Naive thymus-derived CD8-positive, alpha-beta T cell (primary cell): Measurements from ENCODE around the gene TRIM50. TPM values are rescaled to one million over a fixed set of nuclear protein-coding genes. Genes with fewer than 3 reads are reported as not detected.
"Not testable (repeated sequence)": the region's sequence is repeated elsewhere in the genome, so short reads cannot be mapped to it uniquely, and the experiment has no call there.

Experiments used
- ATAC-seq, 2 donors: fragments of 150-1000 bp; cut with Tn5 transposase in 1 of 2; sonication (Bioruptor Pico), chemical (Tn5 transposase) in 1 of 2; 1 replicate in 1 of 2; 2 replicates in 1 of 2; pipeline ENCODE4 v1.10.0; 2021; ENCODE audit warnings: mild to moderate bottlenecking in 2 of 2, moderate library complexity in 2 of 2
- POLR2A ChIA-PET: fragments of 350-600 bp; sonication (Branson Sonifier 250); formaldehyde crosslinking; loops from one replicate; lab custom pipeline; 2021; ENCODE audit warnings: antibody characterized with exemption; lab: Charles Lee
- DNase-seq, 10 donors: peaks; one replicate each; pipeline versions ENCODE4 v3.0.0 to v3.0.0-alpha.2; 2020 to 2022
- H3K27ac Mint-ChIP-seq, 10 donors: one replicate each; pipeline ENCODE4 v1.8.0; 2020 to 2022; ENCODE audit warnings: mild to moderate bottlenecking in 10 of 10, mixed read lengths in 10 of 10, moderate library complexity in 4 of 10, inconsistent platforms in 1 of 10
- H3K27me3 Mint-ChIP-seq, 5 donors: one replicate each; pipeline ENCODE4 v1.8.0; 2021 to 2022; ENCODE audit warnings: mixed read lengths in 5 of 5
- H3K36me3 Mint-ChIP-seq, 3 donors: one replicate each; pipeline ENCODE4 v1.8.0; 2020 to 2022; ENCODE audit warnings: mixed read lengths in 3 of 3, mild to moderate bottlenecking in 2 of 3, inconsistent platforms in 1 of 3
- H3K4me1 Mint-ChIP-seq, 4 donors: one replicate each; pipeline ENCODE4 v1.8.0; 2021 to 2022; ENCODE audit warnings: mixed read lengths in 4 of 4
- H3K4me3 Mint-ChIP-seq, 10 donors: one replicate each; pipeline ENCODE4 v1.8.0; 2020 to 2022; ENCODE audit warnings: mild to moderate bottlenecking in 10 of 10, mixed read lengths in 10 of 10, moderate library complexity in 6 of 10, inconsistent platforms in 1 of 10
- H3K9me3 Mint-ChIP-seq, 9 donors: one replicate each; pipeline ENCODE4 v1.8.0; 2020 to 2022; ENCODE audit warnings: mixed read lengths in 9 of 9, mild to moderate bottlenecking in 3 of 9, inconsistent platforms in 1 of 9, moderate library complexity in 1 of 9
- polyA plus RNA-seq, 3 donors: library from polyadenylated mRNA; unstranded; fragments of 300-500 nt; fragmentation: Illumina TruSeq; gene quantifications; one replicate each; pipeline ENCODE4 v1.2.3, GENCODE V29; 2021
- total RNA-seq, 8 experiments: library from RNA in 2 of 8; stranded (reverse) in 2 of 8; gene quantifications; one replicate each; pipeline ENCODE4 v1.2.3 and lab custom pipeline; 2021 to 2026

TRIM50 gene
- total RNA-seq (under 1 TPM in 1 of 2 experiments, not detected in 1; 0.25 TPM), polyA plus RNA-seq (not detected), total RNA-seq (lab: John Stamatoyannopoulos, UW) (0 to 0.35 (median 0.03) reads per million in 6 experiments)

DNA sequence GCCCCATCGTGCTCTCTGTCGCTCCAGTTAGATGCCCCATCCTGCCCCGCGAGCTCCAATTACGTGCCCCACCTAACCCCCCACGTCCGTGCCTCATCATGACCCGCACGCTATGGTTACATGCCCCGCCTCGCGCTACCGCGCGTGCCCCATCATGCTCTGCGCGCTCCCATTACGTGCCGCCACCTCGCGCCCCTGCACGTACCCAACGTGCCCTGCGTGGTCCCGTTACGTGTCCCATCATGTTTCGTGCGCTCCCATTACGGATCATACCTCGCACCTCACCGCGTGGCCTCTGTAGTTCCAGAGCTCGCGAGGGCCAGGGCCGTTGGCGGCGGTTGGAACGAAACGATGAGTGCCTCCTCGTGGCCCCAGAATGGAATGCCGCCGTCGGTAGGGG, at the start of gene TRIM50, which contains the start of gene FKBP6:
Gene TRIM50 (minus strand): TSS at position 161 of the 400 bp plus-strand sequence. CDS start 3,295 bp downstream, outside the sequence.
Gene FKBP6 (plus strand): TSS at position 240 of the 400 bp plus-strand sequence. CDS start 268 bp downstream, outside the sequence.
- H3K4me3 Mint-ChIP-seq, ATAC-seq, H3K9me3 Mint-ChIP-seq, H3K27me3 Mint-ChIP-seq, DNase-seq, POLR2A ChIA-PET, H3K36me3 Mint-ChIP-seq: not testable (repeated sequence)
- H3K27ac Mint-ChIP-seq = peak within 1 kb of the TSS in 1 of 10 donors; percentile 33
- H3K4me1 Mint-ChIP-seq = peaks cover 4 to 15% (median 14%) of the 10 kb centered on the region in 4 donors

DNA sequence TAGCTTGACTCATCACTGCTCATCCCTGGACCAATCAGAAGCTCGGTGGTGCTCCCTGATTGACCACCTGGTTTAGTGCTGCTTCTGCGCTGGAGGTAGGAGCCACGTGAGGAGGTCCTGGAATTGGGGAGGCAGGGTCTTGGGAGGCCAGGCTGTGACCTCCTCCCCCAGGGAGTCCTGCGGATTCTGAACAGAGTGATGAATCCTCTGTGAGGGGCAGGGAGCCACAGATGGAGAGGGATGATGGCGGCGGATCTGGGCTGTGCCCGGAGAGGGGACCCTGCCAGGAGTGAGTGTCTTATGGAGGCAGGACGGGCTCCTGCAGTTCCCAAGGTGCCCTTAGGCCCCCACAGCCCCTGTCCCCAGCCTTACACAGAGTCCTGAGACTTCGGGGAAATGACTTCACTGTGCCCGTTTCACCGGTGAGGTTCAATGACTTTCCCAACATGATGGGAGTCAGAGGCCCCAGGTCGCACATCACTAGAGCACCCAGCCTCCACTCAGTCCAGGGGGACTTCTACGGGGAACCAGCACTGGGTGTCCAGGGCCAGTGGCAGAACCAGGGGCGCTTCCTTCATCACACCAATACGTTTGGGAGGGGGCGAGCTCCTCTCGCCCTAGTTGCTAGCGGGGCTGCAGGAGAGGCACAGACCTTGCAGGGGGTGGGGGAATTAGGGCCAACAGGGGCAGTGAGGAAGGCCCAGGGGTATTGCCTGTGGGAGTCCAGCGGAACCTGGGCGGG, 49.0 kb upstream of the TRIM50 start:
- Mint-ChIP-seq H3K4me1 (peaks cover 0 to 7% (median under 1%) of the 10 kb centered on the region in 4 donors), H3K9me3 (peaks cover 0 to 9% (median 0%) of the 10 kb centered on the region in 9 donors), H3K27me3 (peaks cover 8 to 36% (median 24%) of the 10 kb centered on the region in 5 donors), H3K4me3 (peak overlapping the region in 5 of 10 donors; percentile 23 to 53 (median 51)), H3K36me3 (no peaks in the 10 kb centered on the region), H3K27ac (peak overlapping the region in 1 of 10 donors; percentile 49)
- no peak for ATAC-seq
- DNase-seq = no peak
- POLR2A ChIA-PET = no interaction called here

DNA sequence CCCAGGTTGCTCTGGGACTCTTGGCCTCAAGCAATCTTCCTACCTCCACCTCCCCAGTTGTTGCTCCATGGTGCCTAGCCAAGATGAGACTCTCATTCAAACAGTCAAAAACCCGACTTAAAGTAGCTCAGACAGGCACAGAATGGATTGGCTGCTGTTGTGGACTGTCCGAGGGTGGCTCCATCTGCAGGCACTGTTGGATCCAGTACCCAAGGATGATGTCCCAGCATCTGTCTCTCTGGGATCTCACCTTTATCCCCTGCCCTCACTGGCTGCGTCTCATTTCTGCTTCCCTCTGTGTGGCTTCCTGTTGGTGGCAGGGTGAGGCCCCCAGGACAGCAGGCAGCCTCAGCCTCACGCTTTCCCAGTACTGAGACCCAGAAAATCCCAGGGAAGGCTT, 48.4 kb upstream of the TRIM50 start:
- H3K27ac Mint-ChIP-seq, POLR2A ChIA-PET, H3K36me3 Mint-ChIP-seq, DNase-seq, H3K4me1 Mint-ChIP-seq, H3K9me3 Mint-ChIP-seq, ATAC-seq: not testable (repeated sequence)
- peaks cover 8 to 33% (median 23%) of the 10 kb centered on the region in 5 donors for H3K27me3 Mint-ChIP-seq
- H3K4me3 Mint-ChIP-seq = peak overlapping the region in 1 of 10 donors; percentile 53

DNA sequence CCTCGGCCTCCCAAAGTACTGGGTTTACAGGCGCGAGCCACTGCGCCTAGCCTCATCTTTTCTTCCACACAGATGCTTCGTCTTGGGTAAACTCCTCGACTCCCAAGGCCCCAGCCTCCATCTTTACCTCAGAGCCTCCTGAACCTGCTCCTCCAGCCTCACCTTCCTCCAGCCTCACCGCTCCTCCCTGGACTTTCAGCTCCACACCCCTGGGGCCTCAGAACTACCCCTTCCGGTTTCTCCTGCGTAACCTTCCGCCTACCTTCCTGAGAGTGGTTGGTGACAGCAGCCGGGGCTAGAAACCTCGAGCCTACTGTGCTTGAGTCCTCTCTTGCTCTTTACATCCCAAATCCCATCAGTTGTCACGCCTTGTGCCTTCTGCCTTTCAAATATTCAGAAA, 45.9 kb upstream of the TRIM50 start:
- POLR2A ChIA-PET = no interaction called here
- no peak overlapping the region for H3K4me3 Mint-ChIP-seq
- no peak for ATAC-seq
- no peak for DNase-seq
- no peaks in the 10 kb centered on the region for H3K36me3 Mint-ChIP-seq
- peaks cover 0 to 1% (median 0%) of the 10 kb centered on the region in 9 donors for H3K9me3 Mint-ChIP-seq
- H3K27me3 Mint-ChIP-seq = peaks cover 7 to 30% (median 22%) of the 10 kb centered on the region in 5 donors
- peaks cover 0 to 14% (median under 1%) of the 10 kb centered on the region in 4 donors for H3K4me1 Mint-ChIP-seq
- H3K27ac Mint-ChIP-seq = peak overlapping the region in 2 of 10 donors; percentile 35 to 70

DNA sequence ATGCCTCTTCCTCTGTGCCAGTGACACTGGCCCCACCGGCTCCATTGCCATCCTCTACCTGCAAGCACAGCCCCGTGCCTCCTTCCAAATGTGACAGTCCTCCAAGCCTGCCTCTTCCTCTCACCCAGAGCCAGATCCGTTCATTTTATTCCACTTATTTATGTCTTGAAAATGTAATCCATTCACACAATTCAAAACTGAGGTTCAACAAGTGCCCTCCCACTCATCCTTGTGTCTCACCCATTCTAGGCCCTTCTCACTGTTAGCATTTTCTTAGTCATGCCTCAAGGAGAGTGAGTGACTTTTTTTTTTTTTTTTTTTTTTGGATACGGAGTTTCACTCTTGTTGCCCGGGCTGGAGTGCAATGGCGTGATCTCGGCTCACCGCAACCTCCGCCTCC, 41.7 kb upstream of the TRIM50 start:
- H3K27ac Mint-ChIP-seq = peak overlapping the region in 1 of 10 donors; percentile 22
- peak overlapping the region in 1 of 10 donors; percentile 33 for H3K4me3 Mint-ChIP-seq
- no peaks in the 10 kb centered on the region for H3K9me3 Mint-ChIP-seq
- POLR2A ChIA-PET = no interaction called here
- peaks cover 0 to 4% (median 0%) of the 10 kb centered on the region in 5 donors for H3K27me3 Mint-ChIP-seq
- H3K4me1 Mint-ChIP-seq = peaks cover 3 to 8% (median 7%) of the 10 kb centered on the region in 4 donors
- no peak for DNase-seq
- no peaks in the 10 kb centered on the region for H3K36me3 Mint-ChIP-seq
- ATAC-seq = no peak

DNA sequence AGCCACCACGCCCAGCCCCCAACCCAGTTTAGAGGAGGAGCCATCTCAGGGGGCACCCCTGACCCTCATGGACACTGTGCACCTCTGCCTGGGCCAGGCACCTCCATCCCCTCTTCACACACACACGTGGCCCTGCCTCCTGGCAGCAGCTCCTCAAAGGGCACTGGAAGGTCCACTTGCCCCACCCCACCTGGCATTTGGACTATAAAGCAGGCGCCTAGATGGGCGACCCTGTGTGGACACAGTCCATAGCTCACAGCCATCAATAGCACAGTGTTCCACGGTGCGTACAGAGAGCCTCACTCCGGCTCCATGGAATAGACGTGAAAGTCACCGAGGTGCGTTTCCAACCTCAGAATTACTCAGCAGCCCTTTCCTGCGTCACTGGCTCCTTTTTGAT, 41.1 kb upstream of the TRIM50 start:
- Mint-ChIP-seq H3K36me3 (no peaks in the 10 kb centered on the region), H3K27ac (peak overlapping the region in 1 of 10 donors; percentile 38), H3K4me3 (no peak overlapping the region), H3K27me3 (peaks cover 0 to 2% (median 0%) of the 10 kb centered on the region in 5 donors), H3K4me1 (peaks cover 3 to 8% (median 7%) of the 10 kb centered on the region in 4 donors), H3K9me3 (no peaks in the 10 kb centered on the region)
- no peak for ATAC-seq
- DNase-seq = no peak
- POLR2A ChIA-PET = no interaction called here

DNA sequence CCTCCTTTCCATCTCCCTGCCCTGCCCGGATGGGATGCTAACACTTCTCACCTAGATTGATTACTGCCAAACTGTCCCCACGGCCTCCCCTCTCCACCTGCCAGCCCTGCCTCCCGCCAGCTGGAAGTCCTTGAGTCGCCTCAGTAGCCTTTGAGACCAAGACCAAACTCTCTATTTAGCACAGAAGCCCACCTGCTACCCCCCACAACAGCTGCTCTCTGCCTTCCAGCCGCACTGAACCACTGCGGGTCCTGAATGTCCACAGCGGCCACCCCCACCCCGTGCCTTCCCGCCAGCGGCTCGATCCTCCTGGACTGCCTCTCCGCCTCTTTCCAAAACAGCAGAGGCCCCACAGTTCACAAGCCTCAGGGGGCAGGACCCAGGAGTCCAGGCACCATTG, 39.1 kb upstream of the TRIM50 start:
- Mint-ChIP-seq H3K4me1 (peaks cover 3 to 8% (median 7%) of the 10 kb centered on the region in 4 donors), H3K27ac (peak overlapping the region in 3 of 10 donors; percentile 43 to 75 (median 66)), H3K27me3 (peaks cover 0 to 2% (median 0%) of the 10 kb centered on the region in 5 donors), H3K36me3 (no peaks in the 10 kb centered on the region), H3K9me3 (no peaks in the 10 kb centered on the region), H3K4me3 (peak overlapping the region in 1 of 10 donors; percentile 60)
- DNase-seq (no peak), ATAC-seq (no peak)
- POLR2A ChIA-PET = interaction anchor here (0.7 kb wide), 1 partner anchor 61 kb away, joined by 3 read pairs; no protein-coding TSS in a partner anchor

DNA sequence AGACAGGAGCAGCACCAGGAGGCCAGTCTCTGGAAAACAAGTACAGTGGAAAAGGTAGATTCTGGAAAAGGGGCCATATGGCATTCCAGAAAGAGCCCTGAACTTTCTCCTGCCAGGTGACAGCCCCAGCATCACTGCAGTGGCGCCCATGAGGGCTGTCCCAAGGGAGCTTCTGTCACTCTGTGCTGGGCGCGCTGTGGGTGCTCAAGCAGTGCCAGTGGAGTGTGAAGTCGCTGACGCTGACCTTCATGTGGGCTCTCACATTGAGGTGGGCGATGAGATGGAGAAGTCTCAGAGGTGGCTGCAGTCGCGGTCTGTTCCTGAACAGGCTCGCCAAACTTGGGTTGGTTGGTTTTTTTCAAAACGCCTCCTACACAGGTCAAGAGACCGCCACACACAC, 38.2 kb upstream of the TRIM50 start:
- Mint-ChIP-seq H3K4me3 (no peak overlapping the region), H3K4me1 (peaks cover 3 to 8% (median 7%) of the 10 kb centered on the region in 4 donors), H3K36me3 (no peaks in the 10 kb centered on the region), H3K27me3 (peaks cover 0 to 2% (median 0%) of the 10 kb centered on the region in 5 donors), H3K27ac (no peak overlapping the region), H3K9me3 (no peaks in the 10 kb centered on the region)
- ATAC-seq = no peak
- POLR2A ChIA-PET = interaction anchor here (0.7 kb wide), 1 partner anchor 60 kb away, joined by 3 read pairs; no protein-coding TSS in a partner anchor
- no peak for DNase-seq

DNA sequence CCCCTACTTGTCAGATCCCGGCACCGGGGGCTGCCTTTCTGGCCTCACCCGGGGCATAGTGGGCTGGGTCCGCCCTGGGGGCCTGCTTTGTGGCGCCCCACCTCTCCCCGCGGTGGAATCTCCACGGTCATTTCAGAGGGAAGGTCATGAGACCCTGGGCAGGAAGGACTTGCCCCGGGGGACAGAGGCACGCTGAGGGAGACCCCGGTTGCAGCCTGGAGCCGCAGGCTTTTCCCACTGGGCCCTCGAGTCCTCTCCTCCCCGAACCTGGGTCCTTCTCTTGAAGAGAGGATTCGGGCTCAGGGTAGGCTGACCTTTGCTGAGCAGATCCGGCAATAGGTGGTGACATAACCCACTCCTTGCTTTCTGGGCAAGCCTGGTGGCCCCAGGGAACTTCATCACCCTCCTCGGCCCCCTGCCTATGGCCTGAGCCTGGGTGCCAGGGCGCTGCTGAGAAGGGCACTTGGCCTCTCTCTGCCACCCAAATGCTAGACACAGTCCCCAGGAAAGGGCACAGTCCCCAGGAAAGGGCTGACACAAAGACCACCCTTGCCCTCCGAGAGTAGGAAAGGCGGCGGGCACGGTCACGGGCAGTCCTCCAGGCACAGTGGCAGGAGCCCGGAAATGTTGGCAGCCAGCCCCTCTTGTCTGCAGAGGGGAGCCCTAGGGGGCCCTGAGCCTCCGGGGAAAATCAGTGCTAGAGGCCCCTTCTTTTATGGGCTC, 36.3 kb upstream of the TRIM50 start:
- H3K36me3 Mint-ChIP-seq = no peaks in the 10 kb centered on the region
- peaks cover 0 to 9% (median 6%) of the 10 kb centered on the region in 4 donors for H3K4me1 Mint-ChIP-seq
- no peak for ATAC-seq
- H3K9me3 Mint-ChIP-seq = no peaks in the 10 kb centered on the region
- peaks cover 3 to 8% (median 4%) of the 10 kb centered on the region in 5 donors for H3K27me3 Mint-ChIP-seq
- POLR2A ChIA-PET = no interaction called here
- no peak for DNase-seq
- no peak overlapping the region for H3K4me3 Mint-ChIP-seq
- no peak overlapping the region for H3K27ac Mint-ChIP-seq

DNA sequence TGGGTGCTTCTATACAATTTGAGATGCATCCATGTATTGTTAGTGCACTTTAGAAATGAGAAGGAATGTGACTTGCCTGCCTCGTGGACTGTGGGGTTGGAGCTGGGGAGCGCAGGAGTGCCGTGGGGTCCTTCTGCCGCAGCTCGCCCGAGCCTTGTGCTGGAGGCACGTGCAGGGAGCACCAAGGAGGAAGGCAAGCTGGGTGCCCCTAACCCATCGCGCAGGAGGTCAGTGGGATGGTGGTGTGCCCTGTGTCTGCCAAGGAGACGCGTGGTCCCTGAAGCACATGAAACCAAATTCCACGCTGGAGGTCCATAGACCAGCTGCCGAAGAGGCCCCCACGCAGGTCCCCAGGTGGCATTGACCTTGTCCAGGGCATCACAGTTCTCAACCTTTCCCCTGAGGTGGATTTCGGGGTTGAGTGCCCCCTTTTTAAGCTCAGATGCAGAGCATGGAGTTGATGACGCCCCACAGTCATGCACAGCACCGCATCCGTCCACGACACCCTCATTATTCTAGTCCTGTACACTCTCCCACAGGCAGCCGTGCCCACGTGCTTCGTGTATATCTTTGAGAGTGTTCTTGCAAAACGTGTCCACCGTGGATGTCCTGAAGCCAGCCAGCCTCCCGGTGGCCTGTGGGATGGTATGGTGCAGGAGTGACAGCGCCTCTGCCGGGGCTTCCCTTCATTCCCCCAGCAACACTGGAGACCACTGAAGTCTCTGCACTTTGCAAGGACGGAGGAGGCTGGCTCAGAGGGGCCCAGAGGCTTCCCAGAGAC, 35.5 kb upstream of the TRIM50 start:
- POLR2A ChIA-PET = no interaction called here
- no peaks in the 10 kb centered on the region for H3K36me3 Mint-ChIP-seq
- peaks cover 0 to 12% (median 7%) of the 10 kb centered on the region in 4 donors for H3K4me1 Mint-ChIP-seq
- no peak overlapping the region for H3K4me3 Mint-ChIP-seq
- no peak for DNase-seq
- no peak for ATAC-seq
- peaks cover 3 to 11% (median 4%) of the 10 kb centered on the region in 5 donors for H3K27me3 Mint-ChIP-seq
- H3K27ac Mint-ChIP-seq = peak overlapping the region in 1 of 10 donors; percentile 66
- H3K9me3 Mint-ChIP-seq = no peaks in the 10 kb centered on the region

DNA sequence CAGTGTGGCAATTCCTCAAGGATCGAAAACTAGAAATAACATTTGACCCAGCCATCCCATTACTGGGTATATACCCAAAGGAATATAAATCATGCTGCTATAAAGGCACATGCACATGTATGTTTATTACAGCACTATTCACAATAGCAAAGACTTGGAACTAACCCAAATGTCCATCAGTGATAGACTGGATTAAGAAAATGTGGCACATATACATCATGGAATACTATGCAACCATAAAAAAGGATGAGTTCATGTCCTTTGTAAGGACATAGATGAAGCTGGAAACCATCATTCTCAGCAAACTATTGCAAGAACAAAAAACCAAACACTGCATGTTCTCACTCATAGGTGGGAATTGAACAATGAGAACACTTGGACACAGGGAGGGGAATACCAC, 32.7 kb upstream of the TRIM50 start:
- Mint-ChIP-seq H3K4me1 (peaks cover 0 to 10% (median 5%) of the 10 kb centered on the region in 4 donors), H3K27ac (peak overlapping the region in 1 of 10 donors; percentile 29), H3K27me3 (peaks cover 3 to 11% (median 4%) of the 10 kb centered on the region in 5 donors)
- DNase-seq, H3K9me3 Mint-ChIP-seq, POLR2A ChIA-PET, ATAC-seq, H3K4me3 Mint-ChIP-seq, H3K36me3 Mint-ChIP-seq: not testable (repeated sequence)
